ENCODE measurements around the gene TRIM38.
"Not testable (repeated sequence)": the region's sequence is repeated elsewhere in the genome, so short reads cannot be mapped to it uniquely, and the experiment has no call there.

Gene TRIM38

GRCh38 chr6:25942561-25943147, 19.9 kb upstream of the TRIM38 start:
- no peak for DNase-seq (ENCODE audit: low read depth)

DNA sequence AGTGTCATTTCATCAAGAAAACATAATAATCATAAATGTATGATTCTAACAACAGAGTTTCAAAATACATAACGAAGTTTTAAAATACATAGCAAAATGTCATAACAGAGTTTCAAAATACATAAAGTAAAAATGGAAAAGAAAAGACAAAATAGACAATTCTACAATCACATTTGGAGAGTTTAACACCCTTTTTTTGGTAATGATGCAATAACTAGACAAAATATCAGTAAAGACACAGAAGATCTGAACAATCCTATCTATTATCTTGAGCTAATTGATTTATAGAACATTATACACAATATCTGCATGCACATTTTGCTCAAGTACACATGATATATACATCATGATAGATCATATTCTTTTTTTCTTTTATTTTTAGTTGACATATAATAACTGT, 18.7 kb upstream of the TRIM38 start:
- DNase-seq (ENCODE audit: low read depth), result no peak

GRCh38 chr6:25944688-25945574, 17.7 kb upstream of the TRIM38 start:
- DNase-seq (ENCODE audit: low read depth), result no peak

DNA sequence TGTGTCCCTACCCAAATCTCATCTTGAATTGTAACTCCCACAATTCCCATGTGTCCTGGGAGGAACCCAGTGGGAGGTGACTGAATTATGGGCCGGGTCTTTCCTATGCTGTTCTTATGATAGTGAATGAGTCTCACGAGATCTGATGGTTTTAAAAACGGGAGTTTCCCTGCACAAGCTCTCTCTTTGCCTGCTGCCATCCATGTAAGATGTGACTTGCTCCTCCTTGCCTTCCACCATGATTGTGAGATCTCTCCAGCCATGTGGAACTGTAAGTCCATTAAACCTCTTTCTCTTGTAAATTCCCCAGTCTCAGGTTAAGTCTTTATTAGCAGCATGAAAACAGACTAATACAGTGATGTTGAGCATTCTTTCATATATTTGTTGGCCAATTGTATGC, 16.9 kb upstream of the TRIM38 start:
- not testable (repeated sequence) for DNase-seq (ENCODE audit: low read depth)

DNA sequence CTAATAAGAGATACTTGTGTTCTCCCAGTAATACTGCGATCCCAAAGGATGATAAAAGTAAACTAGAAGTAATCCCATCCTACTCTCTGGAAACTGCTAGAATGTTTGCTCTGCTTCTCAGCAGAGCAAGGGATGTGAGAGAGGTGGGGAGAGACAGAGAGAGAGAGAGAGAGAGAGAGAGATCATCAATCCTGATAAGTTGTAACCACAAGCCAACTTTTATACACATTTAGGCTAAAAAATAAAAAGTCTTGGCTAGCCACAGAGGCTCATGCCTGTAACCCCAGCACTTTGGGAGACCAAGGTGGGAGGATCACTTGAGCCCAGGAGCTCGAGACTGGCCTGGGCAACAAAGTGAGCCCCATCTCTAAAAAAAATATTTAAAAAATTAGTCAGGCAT, 16.0 kb upstream of the TRIM38 start:
- DNase-seq (ENCODE audit: low read depth), result no peak

- not testable (repeated sequence) for DNase-seq (ENCODE audit: low read depth)
Observed at GRCh38 chr6:25947492-25947891, 15.1 kb upstream of the TRIM38 start.

- no peak for DNase-seq (ENCODE audit: low read depth)
Observed at GRCh38 chr6:25949695-25950094, 12.9 kb upstream of the TRIM38 start.

- no peak for DNase-seq (ENCODE audit: low read depth)
Observed at GRCh38 chr6:25950297-25950696, 12.3 kb upstream of the TRIM38 start.

- no peak for DNase-seq (ENCODE audit: low read depth)
Observed at GRCh38 chr6:25951296-25952032, 11.1 kb upstream of the TRIM38 start.

DNA sequence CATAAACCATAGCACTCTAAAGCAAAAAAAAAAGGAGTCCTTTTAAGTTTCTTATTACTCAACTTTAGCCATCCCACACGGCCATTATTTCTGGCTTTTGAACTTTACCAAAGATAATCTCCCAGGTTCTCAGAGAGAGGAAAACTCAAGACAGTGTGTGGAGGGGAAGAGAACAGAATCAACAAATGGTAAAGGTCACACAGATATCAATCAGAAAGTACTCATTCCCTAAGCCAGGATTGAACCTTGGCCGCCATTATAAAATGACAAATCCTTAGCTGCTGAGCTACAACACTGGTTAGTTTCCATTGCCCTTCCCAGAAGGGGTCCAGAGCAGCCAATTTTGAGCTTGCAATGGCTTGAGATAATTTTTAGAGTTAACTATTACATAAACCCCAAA, 10.1 kb upstream of the TRIM38 start:
- no peak for DNase-seq (ENCODE audit: low read depth)

DNA sequence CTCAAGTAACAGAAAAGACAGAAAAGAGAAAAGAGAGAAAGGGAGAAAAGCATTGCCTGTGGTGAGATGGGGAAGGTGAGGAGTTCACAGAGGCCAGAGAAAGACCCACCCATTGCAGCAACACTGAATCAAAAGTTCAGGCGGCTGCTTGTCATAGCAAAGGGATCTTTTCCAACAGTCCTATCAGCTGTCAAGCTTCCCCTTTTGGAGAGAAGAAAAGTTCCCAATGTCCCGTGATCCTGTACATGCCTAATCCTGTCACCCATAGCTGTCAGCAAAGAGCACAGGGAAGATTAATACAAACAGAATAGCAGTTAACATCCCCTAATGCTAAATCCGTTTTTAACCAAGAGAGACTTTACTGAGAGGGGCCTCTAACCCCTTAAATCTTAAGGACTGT, 8.9 kb upstream of the TRIM38 start:
- no peak for DNase-seq (ENCODE audit: low read depth)

DNA sequence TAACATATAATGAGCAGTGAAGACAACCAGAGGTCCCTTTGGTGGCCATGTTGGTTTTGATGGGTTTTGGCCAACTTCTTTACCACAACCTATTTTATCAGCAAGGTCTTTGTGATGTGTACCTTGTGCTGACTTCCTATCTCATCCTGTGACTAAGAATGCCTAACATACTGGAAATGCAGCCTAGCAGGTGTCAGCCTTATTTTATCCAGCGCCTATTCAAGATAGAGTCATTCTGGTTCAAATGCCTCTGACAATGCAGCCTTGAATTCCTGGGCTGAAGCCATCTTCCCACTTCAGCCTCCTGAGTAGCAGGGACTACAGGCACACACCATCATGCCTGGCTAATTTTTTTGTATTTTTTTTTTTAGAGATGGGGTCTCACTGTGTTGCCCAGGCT, 7.8 kb upstream of the TRIM38 start:
- DNase-seq (ENCODE audit: low read depth), result no peak

- DNase-seq (ENCODE audit: low read depth), result no peak
Observed at GRCh38 chr6:25956226-25956625, 6.4 kb upstream of the TRIM38 start.

DNA sequence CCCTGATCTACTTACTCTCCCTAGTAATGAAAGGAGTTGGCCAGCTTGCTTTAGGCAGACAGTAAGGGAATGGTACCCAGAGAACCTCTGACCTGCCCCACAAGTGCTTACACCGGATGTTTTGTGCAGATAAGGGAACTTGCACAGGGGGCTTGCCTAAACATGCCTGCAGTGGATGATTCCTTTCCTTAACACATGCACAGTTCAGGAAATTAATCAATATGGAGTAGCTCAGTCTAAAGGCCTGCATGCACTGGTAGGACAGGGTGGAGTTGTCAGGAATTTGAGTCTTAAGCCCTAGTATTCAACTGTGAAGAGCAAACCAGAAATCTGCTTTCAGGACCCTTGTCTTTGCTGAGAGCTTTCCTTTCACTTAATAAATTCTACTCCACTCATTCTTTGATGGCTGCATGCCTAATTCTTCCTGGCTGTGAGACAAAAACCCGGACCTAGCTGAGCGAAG, 3.9 kb upstream of the TRIM38 start:
- DNase-seq (ENCODE audit: low read depth), result no peak

GRCh38 chr6:25959890-25960536, 2.6 kb upstream of the TRIM38 start:
- no peak for DNase-seq (ENCODE audit: low read depth)

GRCh38 chr6:25960734-25961133, 1.9 kb upstream of the TRIM38 start:
- no peak for DNase-seq (ENCODE audit: low read depth)

DNA sequence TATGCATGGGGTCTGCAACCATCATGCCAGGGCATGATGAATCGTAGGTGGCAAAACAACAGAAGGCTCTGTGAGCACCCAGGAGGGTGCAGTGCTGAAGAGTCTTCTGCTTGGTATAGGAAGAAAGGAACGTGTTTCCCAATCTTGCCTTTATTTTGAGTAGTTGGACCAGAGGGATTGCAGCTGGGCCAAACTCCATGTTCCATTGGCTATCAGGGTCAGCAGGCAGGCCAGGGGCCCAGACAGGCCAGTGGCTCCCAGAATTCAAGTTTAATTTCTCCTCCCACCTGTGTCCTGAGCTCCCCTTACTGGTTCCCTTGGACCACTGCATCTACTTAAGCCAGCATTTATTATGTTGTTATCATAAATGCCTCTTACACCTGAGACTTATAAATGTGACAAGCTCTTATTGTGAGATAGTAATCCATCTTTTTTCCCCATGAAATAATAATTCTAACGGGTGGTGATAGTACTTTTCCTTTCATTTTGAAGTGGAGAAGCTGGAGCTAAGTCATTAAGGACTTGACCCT, 918 bp upstream of the TRIM38 start:
- DNase-seq (ENCODE audit: low read depth), result no peak

DNA sequence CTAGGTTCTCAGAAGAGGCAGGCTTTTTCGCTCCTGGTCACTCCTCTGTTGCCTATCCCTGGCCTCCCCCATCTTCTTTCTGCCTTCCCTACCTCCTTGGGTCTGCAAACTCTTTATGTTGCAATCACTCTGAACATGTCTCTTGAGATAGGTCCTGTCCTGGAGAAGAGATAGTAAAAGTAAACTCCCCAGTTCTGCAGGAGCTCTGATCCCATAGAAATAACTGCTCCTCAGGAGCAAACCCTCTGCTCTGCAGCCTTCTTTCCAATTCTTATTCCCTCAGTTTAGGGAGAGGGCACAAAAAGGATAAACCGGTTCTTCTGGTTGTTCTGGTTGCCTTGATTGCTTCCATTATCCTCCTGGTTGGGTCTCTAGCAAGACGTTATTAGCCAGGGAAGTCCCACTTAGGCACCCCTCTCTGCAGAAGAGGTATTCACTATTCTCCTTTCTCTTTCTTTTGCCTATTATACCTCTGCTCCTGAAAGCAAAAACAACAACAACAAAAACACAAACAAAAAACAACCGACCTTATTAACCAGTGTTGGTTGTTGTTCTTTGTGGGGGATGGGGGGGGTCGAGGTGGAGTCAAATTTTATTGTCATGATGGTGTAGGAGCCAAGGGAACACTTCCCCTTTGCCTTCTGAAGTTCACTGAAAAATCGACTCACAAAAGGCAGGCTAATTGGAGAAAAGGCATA, 973 bp downstream of the TRIM38 start:
- DNase-seq (ENCODE audit: low read depth), result no peak

DNA sequence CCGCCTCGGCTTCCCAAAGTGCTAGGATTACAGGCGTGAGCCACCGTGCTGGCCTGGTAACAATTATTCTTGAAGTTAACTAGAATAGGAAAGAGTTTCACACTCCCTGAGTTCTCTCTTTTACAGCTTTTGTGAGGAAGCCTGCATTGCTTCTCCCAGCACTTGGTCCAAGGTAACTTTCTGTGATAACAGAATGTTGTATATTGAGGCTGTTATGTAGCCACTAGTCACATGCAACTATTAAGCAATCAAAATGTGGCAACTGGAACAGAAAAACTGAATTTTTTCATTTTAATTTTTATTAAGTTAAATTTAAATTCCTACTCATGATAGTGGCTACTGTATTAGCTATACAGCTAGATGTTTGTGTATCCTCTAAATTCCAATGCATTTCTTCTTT, 2.5 kb downstream of the TRIM38 start:
- DNase-seq (ENCODE audit: low read depth), result no peak

DNA sequence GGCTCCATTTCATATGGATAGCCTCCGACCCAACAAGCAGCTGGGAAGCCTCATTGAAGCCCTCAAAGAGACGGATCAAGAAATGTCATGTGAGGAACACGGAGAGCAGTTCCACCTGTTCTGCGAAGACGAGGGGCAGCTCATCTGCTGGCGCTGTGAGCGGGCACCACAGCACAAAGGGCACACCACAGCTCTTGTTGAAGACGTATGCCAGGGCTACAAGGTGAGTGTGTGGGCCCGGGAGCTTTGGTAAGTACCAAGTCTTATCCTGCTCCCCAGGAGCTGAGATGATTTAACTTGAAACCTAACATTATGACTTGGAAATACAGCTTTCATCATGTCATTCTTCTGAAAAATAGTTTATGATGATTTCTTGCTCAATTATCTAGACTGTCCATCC, 4.1 kb downstream of the TRIM38 start:
- DNase-seq (ENCODE audit: low read depth), result no peak

- DNase-seq (ENCODE audit: low read depth), result no peak
Observed at GRCh38 chr6:25968769-25969168, 6.2 kb downstream of the TRIM38 start.
